HEK293 (cell line): ENCODE data around the gene DAAM1.

Experiments used
- BCL11B ChIP-seq: fragments of 450-650 bp; formaldehyde crosslinking; IDR thresholded peaks from 2 replicates; pipeline ENCODE4 v1.5.1; 2016; ENCODE audit warnings: low read depth, missing biosample characterization, missing genetic modification characterization
- GLIS1 ChIP-seq: fragments of 450-650 bp; formaldehyde crosslinking; IDR thresholded peaks from 2 replicates; pipeline ENCODE4 v1.5.1; 2016; ENCODE audit warnings: missing biosample characterization, missing genetic modification characterization
- IKZF3 ChIP-seq: fragments of 450-650 bp; IDR thresholded peaks from 2 replicates; pipeline ENCODE4 v1.5.0; 2018; ENCODE audit warnings: missing biosample characterization, mild to moderate bottlenecking, missing genetic modification characterization, moderate library complexity
- KLF1 ChIP-seq: fragments of 450-650 bp; formaldehyde crosslinking; IDR thresholded peaks from 2 replicates; pipeline ENCODE4 v1.5.1; 2016; ENCODE audit warnings: missing biosample characterization, missing genetic modification characterization
- OVOL3 ChIP-seq: fragments of 450-650 bp; formaldehyde crosslinking; IDR thresholded peaks from 2 replicates; pipeline ENCODE4 v1.5.1; 2016; ENCODE audit warnings: missing biosample characterization, missing genetic modification characterization
- SCRT2 ChIP-seq: fragments of 450-650 bp; formaldehyde crosslinking; IDR thresholded peaks from 2 replicates; pipeline ENCODE4 v1.5.1; 2016; ENCODE audit warnings: missing biosample characterization, missing genetic modification characterization
- SP7 ChIP-seq: fragments of 450-650 bp; formaldehyde crosslinking; IDR thresholded peaks from 2 replicates; pipeline ENCODE4 v1.5.1; 2016; ENCODE audit warnings: missing biosample characterization, missing genetic modification characterization
- TCF7L2 ChIP-seq: IDR thresholded peaks from 2 replicates; pipeline ENCODE4 v1.6.1; 2011; ENCODE audit warnings: low read depth, mild to moderate bottlenecking, inconsistent platforms, low read length, moderate library complexity, borderline replicate concordance
- TRIM28 ChIP-seq: IDR thresholded peaks from 2 replicates; pipeline ENCODE4 v1.6.1; 2011; ENCODE audit warnings: low read length, control low read depth, borderline replicate concordance
- ZBTB7A ChIP-seq: fragments of 450-650 bp; formaldehyde crosslinking; IDR thresholded peaks from 2 replicates; pipeline ENCODE4 v1.5.1; 2016; ENCODE audit warnings: low read depth, missing biosample characterization, missing genetic modification characterization
- ZBTB8A ChIP-seq: fragments of 450-650 bp; formaldehyde crosslinking; IDR thresholded peaks from 2 replicates; pipeline ENCODE4 v1.5.1; 2016; ENCODE audit warnings: missing biosample characterization, missing genetic modification characterization
- ZFP3 ChIP-seq: fragments of 450-650 bp; formaldehyde crosslinking; IDR thresholded peaks from 2 replicates; pipeline ENCODE4 v1.5.1; 2016; ENCODE audit warnings: low read depth, missing biosample characterization, missing genetic modification characterization
- ZNF10 ChIP-seq: fragments of 450-650 bp; formaldehyde crosslinking; IDR thresholded peaks from 2 replicates; pipeline ENCODE4 v1.5.1; 2017; ENCODE audit warnings: missing biosample characterization, missing genetic modification characterization
- ZNF112 ChIP-seq: fragments of 450-650 bp; formaldehyde crosslinking; IDR thresholded peaks from 2 replicates; pipeline ENCODE4 v1.5.0; 2017; ENCODE audit warnings: missing biosample characterization, missing genetic modification characterization
- ZNF18 ChIP-seq: fragments of 450-650 bp; formaldehyde crosslinking; IDR thresholded peaks from 2 replicates; pipeline ENCODE4 v1.5.1; 2016; ENCODE audit warnings: missing biosample characterization, missing genetic modification characterization
- ZNF184 ChIP-seq: fragments of 450-650 bp; IDR thresholded peaks from 2 replicates; pipeline ENCODE4 v1.5.1; 2018; ENCODE audit warnings: missing biosample characterization, mild to moderate bottlenecking, missing genetic modification characterization
- ZNF23 ChIP-seq: fragments of 450-650 bp; formaldehyde crosslinking; IDR thresholded peaks from 2 replicates; pipeline ENCODE4 v1.5.1; 2016; ENCODE audit warnings: missing biosample characterization, missing genetic modification characterization, borderline replicate concordance
- ZNF239 ChIP-seq: fragments of 450-650 bp; formaldehyde crosslinking; IDR thresholded peaks from 2 replicates; pipeline ENCODE4 v1.5.1; 2016; ENCODE audit warnings: missing biosample characterization, missing genetic modification characterization
- ZNF280D ChIP-seq: fragments of 450-650 bp; formaldehyde crosslinking; IDR thresholded peaks from 2 replicates; pipeline ENCODE4 v1.5.1; 2016; ENCODE audit warnings: missing biosample characterization, missing genetic modification characterization
- ZNF610 ChIP-seq: fragments of 450-650 bp; formaldehyde crosslinking; IDR thresholded peaks from 2 replicates; pipeline ENCODE4 v1.5.1; 2016; ENCODE audit warnings: missing biosample characterization, missing genetic modification characterization, borderline replicate concordance
- ZNF624 ChIP-seq: fragments of 450-650 bp; formaldehyde crosslinking; IDR thresholded peaks from 2 replicates; pipeline ENCODE4 v1.5.1; 2017; ENCODE audit warnings: missing biosample characterization, missing genetic modification characterization
- ZNF626 ChIP-seq: fragments of 450-650 bp; sonication (Bioruptor Pico); formaldehyde crosslinking; IDR thresholded peaks from 2 replicates; pipeline ENCODE4 v1.5.1; 2018; ENCODE audit warnings: missing biosample characterization, missing genetic modification characterization, inconsistent platforms
- ZNF677 ChIP-seq: fragments of 450-650 bp; IDR thresholded peaks from 2 replicates; pipeline ENCODE4 v1.5.0; 2018; ENCODE audit warnings: missing biosample characterization, mild to moderate bottlenecking, missing genetic modification characterization, moderate library complexity
- ZNF785 ChIP-seq: fragments of 450-650 bp; formaldehyde crosslinking; IDR thresholded peaks from 2 replicates; pipeline ENCODE4 v1.5.1; 2016; ENCODE audit warnings: missing biosample characterization, missing genetic modification characterization
- ZNF837 ChIP-seq: fragments of 450-650 bp; formaldehyde crosslinking; IDR thresholded peaks from 2 replicates; pipeline ENCODE4 v1.5.1; 2016; ENCODE audit warnings: missing biosample characterization, missing genetic modification characterization
- ZNF843 ChIP-seq: fragments of 450-650 bp; formaldehyde crosslinking; IDR thresholded peaks from 2 replicates; pipeline ENCODE4 v1.5.1; 2016; ENCODE audit warnings: missing biosample characterization, missing genetic modification characterization
- TF ChIP-seq, protein P1 (sequence below): fragments of 450-650 bp; formaldehyde crosslinking; IDR thresholded peaks from 2 replicates; pipeline ENCODE4 v1.5.1; 2016; ENCODE audit warnings: missing biosample characterization, missing genetic modification characterization

The DAAM1 gene

GRCh38 chr14:59254146-59254910 lies 65.9 kb downstream of the DAAM1 start (continued):
- no peak for TF ChIP-seq IKZF3 (tag by site-specific recombination)
- no peak for TF ChIP-seq ZNF843 (tag by site-specific recombination)
- peak; percentile 74 for TF ChIP-seq SP7 (tag by site-specific recombination)
- TF ChIP-seq ZNF837 (tag by site-specific recombination), result no peak
- TF ChIP-seq BCL11B, result no peak
- peak; percentile 59 for TF ChIP-seq TRIM28
- no peak for TF ChIP-seq ZNF18
- TF ChIP-seq ZNF280D (tag by site-specific recombination), result no peak
- no peak for TF ChIP-seq ZNF785 (tag by site-specific recombination)
- TF ChIP-seq ZNF610, result no peak
- no peak for TF ChIP-seq OVOL3 (tag by site-specific recombination)
- TF ChIP-seq SCRT2 (tag by site-specific recombination), result peak; percentile 98
- no peak for TF ChIP-seq KLF1 (tag by site-specific recombination)
- TF ChIP-seq ZFP3 (tag by site-specific recombination), result no peak
- no peak for TF ChIP-seq ZNF677 (tag by site-specific recombination)
- no peak for TF ChIP-seq ZNF10
- no peak for TF ChIP-seq TCF7L2
- TF ChIP-seq, protein P1, sequence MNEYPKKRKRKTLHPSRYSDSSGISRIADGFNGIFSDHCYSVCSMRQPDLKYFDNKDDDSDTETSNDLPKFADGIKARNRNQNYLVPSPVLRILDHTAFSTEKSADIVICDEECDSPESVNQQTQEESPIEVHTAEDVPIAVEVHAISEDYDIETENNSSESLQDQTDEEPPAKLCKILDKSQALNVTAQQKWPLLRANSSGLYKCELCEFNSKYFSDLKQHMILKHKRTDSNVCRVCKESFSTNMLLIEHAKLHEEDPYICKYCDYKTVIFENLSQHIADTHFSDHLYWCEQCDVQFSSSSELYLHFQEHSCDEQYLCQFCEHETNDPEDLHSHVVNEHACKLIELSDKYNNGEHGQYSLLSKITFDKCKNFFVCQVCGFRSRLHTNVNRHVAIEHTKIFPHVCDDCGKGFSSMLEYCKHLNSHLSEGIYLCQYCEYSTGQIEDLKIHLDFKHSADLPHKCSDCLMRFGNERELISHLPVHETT (tag by site-specific recombination), result no peak
- TF ChIP-seq ZNF239, result no peak
- TF ChIP-seq ZNF624, result no peak
- no peak for TF ChIP-seq ZNF184 (tag by site-specific recombination)
- no peak for TF ChIP-seq ZNF112 (tag by site-specific recombination)
- TF ChIP-seq ZNF626 (tag by site-specific recombination), result no peak
- 0 out of 2 replicates have a peak, but pooled peaks have one; percentile 26 for TF ChIP-seq GLIS1 (tag by site-specific recombination)
- TF ChIP-seq ZBTB8A (tag by site-specific recombination), result no peak
- TF ChIP-seq ZNF23, result no peak
- TF ChIP-seq ZBTB7A (tag by site-specific recombination), result no peak
